HG03045 (cell line): ENCODE measurements around the gene SPTBN5.

Experiments
- ATAC-seq: cut with Tn5 transposase; IDR thresholded peaks from one replicate; pipeline ENCODE4 v1.9.1; 2021; ENCODE audit warnings: mild to moderate bottlenecking, moderate library complexity; ENCODE audit not compliant: unreplicated experiment

The SPTBN5 gene

DNA sequence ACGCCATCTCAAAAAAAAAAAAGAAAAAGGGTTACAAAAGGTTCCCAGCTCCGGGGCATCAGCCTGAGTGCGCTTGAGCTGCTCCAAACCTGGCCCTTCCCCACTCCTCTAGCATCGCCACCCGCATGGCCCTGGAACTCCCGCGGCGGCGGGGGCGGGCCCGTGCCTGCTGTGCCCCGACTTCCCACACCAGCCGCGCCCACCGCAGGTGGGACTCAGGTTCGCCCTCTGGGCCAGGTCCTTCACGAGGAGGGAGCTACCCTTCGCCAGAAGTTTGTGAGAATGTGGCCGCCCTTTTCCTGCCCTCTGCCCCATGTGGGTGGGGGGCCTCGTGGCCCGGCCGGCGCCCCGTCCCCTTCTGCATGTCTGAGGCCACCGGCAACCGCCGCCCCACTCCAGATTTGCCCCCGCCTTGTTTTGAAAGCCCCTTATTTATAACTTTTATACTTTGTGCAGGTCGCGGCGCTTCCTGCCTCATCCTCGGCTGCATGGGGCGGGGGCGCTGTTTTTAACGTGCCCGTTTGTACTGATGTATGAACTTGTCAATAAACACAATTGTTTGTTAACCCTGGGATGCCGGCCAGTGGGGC lies 66.5 kb downstream of the SPTBN5 start:
- no peak for ATAC-seq

DNA sequence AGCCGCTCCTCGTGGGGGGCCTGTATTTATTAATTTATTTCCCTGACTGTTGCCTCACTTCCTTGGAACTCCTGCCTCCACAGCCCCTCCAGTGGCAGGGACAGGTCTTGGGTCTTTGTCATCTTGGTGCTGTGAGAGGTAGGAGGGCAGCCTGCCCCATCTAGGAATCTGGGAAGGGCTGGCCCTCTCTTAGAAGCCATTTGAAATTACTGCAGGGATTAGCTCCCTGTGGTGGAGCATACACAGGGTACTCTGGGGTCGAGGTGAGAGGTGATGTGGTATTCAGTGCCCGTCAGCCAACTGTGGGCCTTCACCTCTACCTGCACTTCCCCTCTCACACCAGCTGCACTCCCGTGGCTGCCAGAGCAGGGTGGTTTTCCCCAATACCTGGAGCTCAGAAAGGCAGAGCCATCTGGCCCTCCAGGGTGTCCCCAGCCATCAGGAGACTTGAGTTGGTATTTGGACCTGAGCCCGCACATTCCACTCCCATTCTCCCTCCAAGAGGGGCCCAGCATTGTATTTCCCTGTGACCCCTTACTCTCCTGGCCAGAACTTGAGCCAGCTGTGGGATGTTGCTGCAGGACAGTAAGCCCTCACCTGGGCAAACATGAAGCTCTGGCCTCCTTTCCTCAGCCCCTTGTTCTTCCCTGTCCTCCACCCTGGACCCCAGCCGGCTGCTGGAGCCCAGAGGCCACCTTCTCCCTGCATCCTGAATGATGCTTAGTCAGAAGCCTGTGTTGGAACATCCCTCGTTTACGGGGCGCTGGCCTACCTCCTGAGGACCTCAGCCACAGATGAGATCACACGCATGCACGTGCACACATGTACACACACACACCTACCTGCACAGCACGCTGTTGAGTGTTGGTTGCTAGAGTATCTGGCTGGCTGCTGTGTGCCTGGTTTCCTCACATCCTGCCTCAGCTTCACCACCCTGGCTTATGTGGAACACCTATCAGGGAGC lies 68.0 kb downstream of the SPTBN5 start:
- no peak for ATAC-seq

DNA sequence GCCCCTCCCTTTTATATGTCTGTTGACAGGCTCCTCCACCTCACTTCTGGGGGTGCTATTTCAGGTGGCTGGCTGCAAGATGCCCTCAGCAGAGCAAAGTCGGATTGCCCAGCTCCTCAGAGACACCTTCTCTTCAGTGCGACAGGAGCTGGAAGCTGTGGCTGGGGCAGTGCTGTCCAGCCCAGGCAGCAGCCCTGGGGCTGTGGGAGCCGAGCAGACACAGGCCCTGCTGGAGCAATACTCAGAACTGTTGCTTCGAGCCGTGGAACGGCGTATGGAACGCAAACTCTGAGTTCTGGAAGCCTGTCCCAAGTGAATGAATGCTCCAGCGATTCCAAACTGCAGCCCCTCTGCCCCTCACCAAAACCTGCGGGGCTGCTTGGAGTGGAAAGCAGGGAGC lies 68.7 kb downstream of the SPTBN5 start:
- ATAC-seq, result no peak

DNA sequence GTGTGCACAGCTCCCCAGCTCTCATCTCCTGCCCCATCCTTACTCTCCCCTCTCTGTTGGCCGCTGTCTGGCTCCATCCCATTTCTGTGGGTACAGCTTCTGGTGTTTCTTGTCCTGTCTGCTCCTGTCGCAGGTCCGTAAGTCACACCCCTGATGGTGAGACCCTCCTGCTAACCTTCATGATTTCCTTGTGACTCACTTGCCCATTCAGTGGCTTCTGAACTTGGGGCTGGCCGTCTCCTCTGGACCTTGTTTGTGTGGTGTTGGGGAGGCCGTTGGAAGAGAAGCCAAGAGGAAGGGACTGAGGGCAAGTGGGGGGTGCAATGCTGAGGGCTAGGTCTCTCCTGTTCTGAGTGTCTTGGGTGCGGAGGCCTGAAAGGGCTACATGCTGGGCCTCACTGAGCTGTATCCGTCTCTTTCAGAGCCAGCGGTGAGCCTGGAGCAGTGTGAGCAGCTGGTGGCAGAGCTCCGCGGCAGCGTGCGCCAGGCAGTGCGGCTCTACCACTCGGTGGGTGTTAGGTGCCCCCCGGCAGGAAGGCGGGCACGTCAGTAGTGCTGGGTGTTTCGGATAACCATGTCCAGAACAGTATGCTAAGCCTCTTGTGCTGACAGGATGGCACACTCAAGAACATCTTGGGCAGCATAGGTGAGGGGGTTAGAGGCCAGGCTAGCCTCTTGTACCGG lies 69.6 kb downstream of the SPTBN5 start:
- no peak for ATAC-seq

DNA sequence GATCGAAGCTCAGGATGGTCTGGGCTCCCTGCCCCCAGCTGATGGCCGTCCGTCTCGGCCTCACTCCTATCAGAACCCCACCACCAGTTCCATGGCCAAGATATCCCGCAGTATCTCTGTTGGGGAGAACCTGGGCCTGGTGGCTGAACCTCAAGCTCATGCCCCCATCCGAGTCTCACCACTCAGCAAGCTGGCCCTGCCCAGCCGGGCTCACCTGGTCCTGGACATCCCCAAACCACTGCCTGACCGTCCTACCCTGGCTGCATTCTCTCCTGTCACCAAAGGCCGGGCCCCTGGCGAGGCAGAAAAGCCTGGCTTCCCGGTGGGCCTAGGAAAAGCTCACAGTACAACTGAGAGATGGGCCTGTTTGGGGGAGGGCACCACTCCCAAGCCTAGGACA lies 70.4 kb downstream of the SPTBN5 start:
- no peak for ATAC-seq

DNA sequence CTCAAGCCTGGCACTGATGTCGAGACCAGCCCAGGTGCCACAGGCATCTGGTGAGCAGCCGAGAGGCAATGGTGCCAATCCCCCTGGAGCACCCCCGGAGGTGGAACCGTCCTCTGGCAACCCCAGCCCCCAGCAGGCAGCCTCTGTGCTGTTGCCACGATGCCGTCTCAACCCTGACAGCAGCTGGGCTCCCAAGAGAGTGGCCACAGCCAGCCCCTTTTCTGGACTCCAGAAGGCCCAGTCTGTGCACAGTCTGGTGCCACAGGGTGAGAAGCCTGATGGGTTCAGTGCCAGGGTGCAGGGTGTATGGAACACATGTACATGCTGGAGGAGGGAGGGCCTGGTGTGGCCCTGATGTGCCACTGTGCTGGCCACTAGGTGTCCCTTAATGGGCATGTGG lies 70.9 kb downstream of the SPTBN5 start:
- ATAC-seq, result no peak

DNA sequence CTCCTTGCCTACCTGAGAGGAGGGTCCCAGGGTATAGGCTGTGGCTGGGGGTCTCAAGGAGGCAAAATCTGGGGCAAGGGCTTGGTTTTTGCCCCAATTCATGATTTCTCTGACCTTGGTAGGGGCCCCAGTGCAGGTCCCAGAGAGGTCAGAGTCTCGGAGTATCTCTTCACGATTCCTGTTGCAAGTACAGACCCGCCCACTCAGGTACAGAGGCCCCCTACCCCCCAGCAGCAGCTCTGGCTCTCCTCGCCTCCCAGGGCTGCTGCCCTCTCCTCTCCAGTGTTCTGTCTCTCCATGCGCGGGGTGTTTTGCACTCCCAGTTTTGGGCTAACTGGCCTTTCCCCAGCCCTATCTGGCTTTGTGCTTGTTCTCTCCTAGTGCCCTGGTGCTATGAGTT lies 71.4 kb downstream of the SPTBN5 start:
- ATAC-seq, result no peak

DNA sequence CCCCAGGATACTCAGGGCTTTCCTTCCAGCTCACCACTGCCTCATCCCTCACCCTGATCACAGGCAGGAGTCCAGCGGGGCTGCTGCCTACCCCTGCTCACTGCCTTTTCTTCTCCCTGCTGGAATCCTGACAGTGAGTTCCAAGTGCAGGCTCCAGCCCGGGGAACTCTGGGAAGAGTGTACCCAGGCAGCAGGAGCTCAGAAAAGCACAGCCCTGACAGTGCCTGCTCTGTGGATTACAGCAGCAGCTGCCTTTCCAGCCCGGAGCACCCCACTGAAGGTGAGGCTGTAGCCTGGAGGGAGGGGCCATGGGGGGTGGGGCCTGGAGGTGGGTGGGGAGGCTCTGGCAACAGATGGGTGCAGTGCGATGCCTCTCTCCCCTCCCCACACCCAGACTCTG lies 72.0 kb downstream of the SPTBN5 start:
- no peak for ATAC-seq

DNA sequence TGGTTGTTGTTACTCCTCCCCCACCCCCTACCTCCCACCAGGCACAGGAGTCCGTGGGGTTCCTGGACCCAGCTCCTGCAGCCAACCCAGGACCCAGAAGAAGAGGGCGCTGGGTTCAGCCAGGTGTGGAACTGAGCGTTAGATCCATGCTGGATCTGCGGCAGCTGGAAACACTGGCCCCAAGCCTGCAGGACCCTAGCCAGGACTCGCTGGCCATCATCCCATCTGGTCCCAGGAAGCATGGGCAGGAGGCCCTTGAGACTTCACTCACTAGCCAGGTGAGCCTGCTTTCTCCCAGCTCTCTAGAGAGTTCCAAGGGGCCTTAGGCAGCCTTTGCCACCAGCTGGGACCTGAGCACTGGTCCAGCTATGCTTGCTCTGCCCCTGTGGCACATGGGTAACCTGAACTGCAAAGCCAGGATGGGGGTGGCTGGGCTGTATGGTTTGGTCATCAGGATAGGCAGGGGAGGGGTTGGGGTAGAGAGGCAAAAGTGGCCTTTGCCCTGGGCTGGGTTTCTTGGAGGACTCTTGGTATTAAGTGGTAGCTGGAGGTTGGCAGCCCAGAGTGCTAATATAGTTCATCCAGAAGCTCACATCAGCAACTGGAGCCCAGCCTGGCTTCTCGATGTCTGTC lies 72.9 kb downstream of the SPTBN5 start:
- no peak for ATAC-seq

DNA sequence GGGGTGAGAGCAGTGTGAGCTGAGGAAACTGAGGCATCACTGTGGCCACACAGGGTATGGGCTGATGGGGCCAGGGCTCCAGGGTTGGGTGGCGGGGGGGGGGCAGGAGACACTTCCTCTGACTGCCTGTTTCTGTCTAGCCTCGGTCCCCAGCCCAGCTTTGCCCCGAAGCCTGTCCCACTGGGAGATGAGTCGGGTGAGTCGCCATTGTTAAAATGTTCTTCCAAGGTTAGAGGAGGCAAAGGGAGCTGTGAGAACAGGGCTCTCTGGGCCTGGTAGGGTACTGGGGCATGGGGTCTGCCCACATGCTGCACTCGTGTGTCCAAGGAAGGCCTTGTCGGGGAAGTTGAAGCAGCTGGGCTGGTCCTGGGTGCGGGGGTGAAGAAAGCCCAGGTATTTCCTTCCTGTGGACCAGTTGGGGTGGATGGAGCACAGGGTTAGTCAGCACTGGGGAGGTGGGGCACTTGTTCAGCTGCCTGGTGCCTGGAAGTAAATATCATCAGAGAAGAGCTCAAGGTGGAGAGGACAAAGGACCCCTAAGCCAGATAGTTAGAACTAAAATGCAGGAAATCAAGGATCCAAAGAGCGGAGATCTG lies 74.3 kb downstream of the SPTBN5 start:
- no peak for ATAC-seq

DNA sequence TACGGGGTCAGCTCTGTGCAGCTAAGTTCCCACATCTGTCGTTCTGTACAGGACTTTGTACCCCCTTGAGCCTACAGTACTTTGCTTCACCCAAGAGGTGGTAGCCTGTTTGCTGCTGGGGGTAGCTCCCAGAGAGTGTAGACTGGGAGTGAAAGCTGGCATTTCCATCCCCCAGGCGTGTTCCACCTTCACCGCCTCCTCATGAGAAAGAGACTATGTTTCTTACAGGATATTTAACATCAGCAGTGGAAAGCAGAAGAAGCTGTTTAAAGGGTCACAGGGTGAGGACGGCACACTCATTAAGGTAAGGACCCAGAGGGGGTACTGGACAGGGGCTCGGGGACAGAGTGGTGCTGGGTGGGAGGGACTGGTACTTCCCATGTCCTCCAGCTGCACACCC lies 76.1 kb downstream of the SPTBN5 start:
- no peak for ATAC-seq

DNA sequence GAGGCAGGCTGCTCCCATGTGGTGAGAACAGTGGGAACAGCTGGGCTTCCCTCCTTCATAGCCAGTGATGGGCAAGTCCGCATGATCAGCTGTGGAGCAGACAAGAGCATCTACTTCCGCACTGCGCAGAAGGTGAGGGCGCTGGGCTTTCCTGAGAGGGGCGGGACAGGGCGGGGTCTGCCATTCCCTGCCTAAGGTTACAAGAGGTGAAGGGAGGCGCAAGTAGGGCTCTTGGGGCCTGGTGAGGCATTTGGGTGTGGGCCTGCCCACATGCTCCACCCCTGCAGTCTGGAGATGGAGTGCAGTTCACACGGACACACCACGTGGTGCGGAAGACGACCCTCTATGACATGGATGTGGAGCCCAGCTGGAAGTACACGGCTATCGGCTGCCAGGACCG lies 76.5 kb downstream of the SPTBN5 start:
- ATAC-seq, result no peak

DNA sequence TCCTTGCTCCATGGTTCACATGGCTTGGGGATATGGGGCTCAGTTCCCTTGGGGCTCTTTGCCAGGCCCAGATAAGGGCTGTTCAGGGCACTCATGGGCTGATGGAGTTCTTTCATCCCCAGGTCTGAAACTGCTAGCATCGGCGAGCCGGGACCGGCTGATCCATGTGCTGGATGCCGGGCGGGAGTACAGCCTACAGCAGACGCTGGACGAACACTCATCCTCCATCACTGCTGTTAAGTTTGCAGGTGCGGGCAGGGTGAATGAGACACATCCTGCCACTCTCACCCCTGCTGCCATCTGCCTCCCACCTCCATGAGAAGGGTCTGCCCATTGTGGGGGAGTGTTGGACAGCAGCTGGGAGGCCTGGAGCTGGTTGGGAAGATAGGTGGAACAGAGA lies 77.1 kb downstream of the SPTBN5 start:
- no peak for ATAC-seq

DNA sequence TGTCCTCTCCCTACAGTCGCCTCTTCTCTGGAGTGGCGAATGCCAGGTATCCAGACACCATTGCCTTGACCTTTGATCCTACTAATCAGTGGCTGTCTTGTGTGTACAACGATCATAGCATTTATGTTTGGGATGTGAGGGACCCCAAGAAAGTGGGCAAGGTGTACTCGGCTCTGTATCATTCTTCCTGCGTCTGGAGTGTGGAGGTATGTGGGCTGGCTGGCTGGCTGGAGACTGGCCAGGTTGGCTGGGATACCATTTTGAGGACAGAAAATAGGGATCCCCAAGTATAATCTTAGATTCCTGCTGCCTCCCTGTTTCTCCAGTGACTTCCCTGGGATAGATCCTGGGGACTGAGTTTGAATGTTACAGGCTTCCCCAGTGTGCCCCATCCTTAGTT lies 79.3 kb downstream of the SPTBN5 start:
- ATAC-seq, result no peak

DNA sequence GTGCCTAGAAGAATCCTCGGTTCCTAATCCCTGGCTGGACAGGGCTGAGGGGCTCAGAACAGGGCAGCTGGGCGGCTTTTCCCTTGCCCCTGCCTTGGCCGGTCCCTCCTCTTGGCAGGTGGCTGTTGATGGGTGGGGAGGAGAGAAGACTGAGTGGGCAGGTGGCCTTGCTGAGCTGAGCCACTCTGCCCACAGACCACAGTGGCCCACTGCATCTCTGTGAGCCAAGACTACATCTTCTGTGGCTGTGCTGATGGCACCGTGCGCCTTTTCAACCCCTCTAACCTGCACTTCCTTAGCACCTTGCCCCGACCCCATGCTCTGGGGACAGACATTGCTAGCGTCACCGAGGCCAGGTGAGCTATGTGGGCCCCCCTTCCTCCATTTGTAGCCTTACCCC lies 80.4 kb downstream of the SPTBN5 start:
- no peak for ATAC-seq

DNA sequence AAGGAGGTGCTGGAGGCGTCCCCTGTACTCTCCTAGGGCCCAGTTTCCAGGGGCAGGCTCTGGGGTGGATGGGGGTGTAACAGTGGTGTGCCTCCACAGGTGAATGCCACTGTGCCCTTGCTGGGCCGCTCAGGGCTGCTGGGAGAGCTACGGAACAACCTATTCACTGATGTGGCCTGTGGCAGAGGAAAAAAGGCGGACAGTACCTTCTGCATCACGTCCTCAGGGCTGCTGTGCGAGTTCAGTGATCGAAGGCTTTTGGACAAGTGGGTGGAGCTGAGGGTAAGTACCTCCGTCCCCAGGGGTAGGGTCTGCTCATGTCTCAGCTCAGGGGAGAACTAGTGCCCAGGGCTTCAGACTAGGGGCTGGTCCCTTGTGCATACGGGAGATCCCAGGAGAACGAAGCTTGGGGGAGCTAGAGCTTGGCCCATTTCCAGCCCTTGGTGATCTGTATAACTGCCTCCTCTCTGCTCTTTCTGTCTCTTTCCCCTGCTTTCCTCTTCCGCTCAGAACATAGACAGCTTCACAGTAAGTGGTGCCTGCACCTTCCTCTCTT lies 81.0 kb downstream of the SPTBN5 start:
- no peak for ATAC-seq

DNA sequence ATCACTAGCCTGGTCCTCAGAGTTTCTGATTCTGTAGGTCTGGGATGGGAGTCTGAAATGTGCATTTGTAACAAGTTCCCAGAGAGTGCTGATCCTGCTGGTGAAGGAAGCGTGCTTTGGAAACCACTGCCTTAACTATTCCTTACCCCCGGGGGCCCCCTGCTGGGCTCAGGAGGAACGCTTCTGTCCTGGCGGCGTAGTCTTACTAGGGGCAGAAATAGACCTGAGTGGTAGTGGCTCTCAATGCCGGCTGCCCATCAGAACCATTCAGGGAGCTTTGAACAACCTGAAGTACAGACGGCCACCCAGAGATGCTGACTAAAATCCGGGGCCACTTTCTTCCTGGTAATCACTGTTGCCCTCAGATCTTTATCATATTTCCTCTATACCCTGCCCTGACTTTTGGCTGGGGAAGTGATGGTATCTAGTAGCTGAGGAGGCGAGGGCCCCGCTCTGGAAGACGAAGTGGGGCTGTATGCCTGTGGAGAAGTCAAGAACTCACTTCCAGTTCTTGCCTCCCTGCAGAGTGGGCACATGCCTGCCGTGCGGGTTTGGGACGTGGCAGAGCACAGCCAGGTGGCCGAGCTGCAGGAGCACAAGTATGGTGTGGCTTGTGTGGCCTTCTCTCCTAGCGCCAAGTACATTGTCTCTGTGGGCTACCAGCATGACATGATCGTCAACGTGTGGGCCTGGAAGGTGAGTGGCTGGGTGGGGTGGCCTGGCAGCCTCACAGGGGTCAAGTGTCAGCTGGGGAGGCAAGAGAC lies 82.2 kb downstream of the SPTBN5 start:
- ATAC-seq, result no peak

DNA sequence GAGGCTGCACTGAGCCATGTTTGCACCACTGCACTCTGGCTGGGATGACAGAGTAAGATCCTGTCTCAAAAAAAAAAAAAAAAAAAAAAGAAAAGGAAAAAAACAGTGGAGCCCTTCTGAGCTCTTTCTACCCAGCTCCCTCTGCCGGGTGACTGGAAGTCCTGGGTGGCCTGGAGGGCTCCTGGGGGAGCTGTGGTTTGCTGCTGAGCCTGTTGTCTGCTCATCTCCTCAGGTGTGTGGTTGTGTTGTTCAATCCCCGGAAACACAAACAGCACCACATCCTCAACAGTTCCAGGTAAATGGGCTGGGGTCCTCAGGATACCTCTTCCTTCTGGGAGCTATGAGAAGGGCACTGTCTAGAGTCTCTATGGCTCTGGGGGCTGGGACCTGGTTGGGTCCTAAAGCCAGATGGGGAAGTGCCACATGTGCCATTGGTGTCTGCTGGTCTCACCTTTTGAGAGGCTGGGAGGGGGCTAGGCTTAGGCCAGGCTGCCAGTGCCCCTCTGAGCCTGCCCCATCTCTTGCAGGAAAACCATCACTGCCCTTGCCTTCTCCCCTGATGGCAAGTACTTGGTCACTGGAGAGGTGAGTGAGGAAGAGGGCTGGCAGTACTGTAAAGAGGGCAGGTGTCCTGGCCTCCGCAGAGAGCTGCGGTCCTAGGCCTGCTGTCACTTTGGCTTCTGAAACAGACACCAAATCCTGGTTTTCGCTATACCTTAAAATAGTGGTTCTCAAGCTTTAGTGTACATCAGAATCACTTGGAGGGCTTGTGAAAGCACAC lies 83.0 kb downstream of the SPTBN5 start:
- no peak for ATAC-seq

DNA sequence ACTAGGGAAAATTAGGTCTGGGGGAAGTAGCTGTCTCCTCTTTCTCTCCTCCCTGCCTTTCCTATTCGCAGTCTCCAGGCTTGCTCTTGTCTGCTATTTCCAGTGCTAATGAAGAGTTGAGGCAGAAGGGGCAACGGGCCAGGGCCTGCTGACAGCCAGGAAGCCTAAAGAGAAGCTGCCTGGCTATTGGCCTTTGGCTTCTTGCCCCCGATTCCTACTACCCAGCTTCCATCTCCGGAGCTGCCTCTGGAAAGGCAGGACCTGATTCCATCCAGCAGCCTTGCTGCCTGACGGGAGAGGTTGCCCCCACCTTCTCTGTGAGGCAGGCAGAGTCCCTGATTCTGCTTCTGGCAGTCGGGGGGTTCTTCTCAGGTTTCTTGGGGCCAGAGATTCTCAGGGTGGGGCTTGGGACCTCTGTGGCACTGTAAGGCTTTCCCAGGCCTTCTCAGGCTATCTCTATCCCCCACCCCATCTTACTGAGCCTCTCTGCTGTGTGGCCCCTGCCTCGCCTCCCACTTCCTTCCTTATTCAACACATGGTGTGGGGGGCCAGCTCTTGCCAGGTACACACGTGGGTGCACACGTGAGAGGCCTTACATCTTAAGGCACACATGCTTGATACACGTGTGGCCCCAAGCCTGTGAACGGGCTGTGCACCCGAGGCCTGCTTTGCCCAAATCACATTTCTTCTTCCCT lies 84.2 kb downstream of the SPTBN5 start:
- ATAC-seq, result no peak
